KMS-11 (cell line): ENCODE data around the gene CDH22.

Experiments used
- H2AFZ ChIP-seq: fragments of 200-600 bp; sonication (generic); 2 replicates; pipeline ENCODE4 v1.6.1; 2016; ENCODE audit warnings: antibody characterized with exemption, mixed run types, low read depth
- H3K27ac ChIP-seq: fragments of 200-600 bp; sonication (generic); 2 replicates; pipeline ENCODE4 v1.6.1; 2016; ENCODE audit warnings: mild to moderate bottlenecking, mixed run types
- H3K27me3 ChIP-seq: fragments of 200-600 bp; sonication (generic); 2 replicates; pipeline ENCODE4 v1.6.1; 2017; ENCODE audit warnings: mild to moderate bottlenecking, low read depth, mixed run types, moderate library complexity; ENCODE audit not compliant: insufficient read depth
- H3K36me3 ChIP-seq: fragments of 200-600 bp; sonication (generic); 2 replicates; pipeline ENCODE4 v1.6.1; 2017; ENCODE audit warnings: mild to moderate bottlenecking, mixed run types; ENCODE audit not compliant: insufficient read depth
- H3K4me1 ChIP-seq: fragments of 200-600 bp; sonication (generic); 2 replicates; pipeline ENCODE4 v1.6.1; 2016; ENCODE audit warnings: mild to moderate bottlenecking, low read depth, mixed run types; ENCODE audit not compliant: poor library complexity, severe bottlenecking
- H3K4me2 ChIP-seq: fragments of 200-600 bp; sonication (generic); 2 replicates; pipeline ENCODE4 v1.7.0; 2016; ENCODE audit warnings: mild to moderate bottlenecking, mixed run types
- H3K4me3 ChIP-seq: fragments of 200-600 bp; sonication (generic); IDR thresholded peaks from 2 replicates; pipeline ENCODE4 v1.6.1; 2017; ENCODE audit warnings: low read depth, low read length, mixed read lengths; ENCODE audit not compliant: insufficient read depth
- H3K79me2 ChIP-seq: fragments of 200-600 bp; sonication (generic); 2 replicates; pipeline ENCODE4 v1.6.1; 2016; ENCODE audit warnings: low read depth, mixed run types; ENCODE audit not compliant: insufficient read depth
- H3K9ac ChIP-seq: fragments of 200-600 bp; sonication (generic); 2 replicates; pipeline ENCODE4 v1.6.1; 2016; ENCODE audit warnings: mild to moderate bottlenecking, mixed run types
- H4K20me1 ChIP-seq: fragments of 200-600 bp; sonication (generic); 2 replicates; pipeline ENCODE4 v1.6.1; 2016; ENCODE audit warnings: mild to moderate bottlenecking, mixed run types; ENCODE audit not compliant: insufficient read depth
- CTCF ChIP-seq: fragments of 200-600 bp; sonication (generic); conservative IDR thresholded peaks from 2 replicates; pipeline ENCODE4 v1.6.1; 2017; ENCODE audit warnings: low read depth, mild to moderate bottlenecking, antibody characterized with exemption, low read length, moderate library complexity, mixed read lengths

The CDH22 gene

GRCh38 chr20:46218656-46219055 is 89.6 kb downstream of the CDH22 start:
- H4K20me1 ChIP-seq: no peaks in the 10 kb centered on the region
- H3K4me1 ChIP-seq: no peaks in the 10 kb centered on the region
- H3K36me3 ChIP-seq: no peaks in the 10 kb centered on the region
- H3K9ac ChIP-seq: no peak overlapping the region
- no peak overlapping the region for H3K27ac ChIP-seq
- H3K4me3 ChIP-seq: no peak overlapping the region
- no peak overlapping the region for H2AFZ ChIP-seq
- H3K4me2 ChIP-seq: no peak overlapping the region
- TF ChIP-seq CTCF: no peak
- peaks cover 42% of the 10 kb centered on the region for H3K27me3 ChIP-seq
- no peaks in the 10 kb centered on the region for H3K79me2 ChIP-seq

- no peaks in the 10 kb centered on the region for H3K79me2 ChIP-seq
- no peaks in the 10 kb centered on the region for H3K36me3 ChIP-seq
- no peak overlapping the region for H3K9ac ChIP-seq
- no peaks in the 10 kb centered on the region for H4K20me1 ChIP-seq
- peaks cover 42% of the 10 kb centered on the region for H3K27me3 ChIP-seq
- H2AFZ ChIP-seq: no peak overlapping the region
- no peak for TF ChIP-seq CTCF
- no peak overlapping the region for H3K27ac ChIP-seq
- H3K4me2 ChIP-seq: no peak overlapping the region
- H3K4me1 ChIP-seq: no peaks in the 10 kb centered on the region
- H3K4me3 ChIP-seq: no peak overlapping the region
Measured at GRCh38 chr20:46217583-46217982, 90.7 kb downstream of the CDH22 start.

GRCh38 chr20:46216770-46217464 is 91.4 kb downstream of the CDH22 start:
- Histone ChIP-seq H3K27me3 (peaks cover 42% of the 10 kb centered on the region), H3K9ac (no peak overlapping the region), H4K20me1 (no peaks in the 10 kb centered on the region), H3K27ac (no peak overlapping the region), H3K4me1 (no peaks in the 10 kb centered on the region), H3K79me2 (no peaks in the 10 kb centered on the region), H3K36me3 (no peaks in the 10 kb centered on the region), H3K4me3 (no peak overlapping the region), H2AFZ (no peak overlapping the region), H3K4me2 (no peak overlapping the region)
- TF ChIP-seq CTCF: no peak

GRCh38 chr20:46215913-46216707 is 92.2 kb downstream of the CDH22 start:
- Histone ChIP-seq H3K9ac (no peak overlapping the region), H2AFZ (no peak overlapping the region), H3K27me3 (peaks cover 45% of the 10 kb centered on the region), H3K79me2 (no peaks in the 10 kb centered on the region), H3K27ac (no peak overlapping the region), H3K4me3 (no peak overlapping the region), H3K4me1 (no peaks in the 10 kb centered on the region), H3K36me3 (no peaks in the 10 kb centered on the region), H3K4me2 (no peak overlapping the region), H4K20me1 (no peaks in the 10 kb centered on the region)
- TF ChIP-seq CTCF: no peak
